ENCODE data around the gene DEF6.

DNA sequence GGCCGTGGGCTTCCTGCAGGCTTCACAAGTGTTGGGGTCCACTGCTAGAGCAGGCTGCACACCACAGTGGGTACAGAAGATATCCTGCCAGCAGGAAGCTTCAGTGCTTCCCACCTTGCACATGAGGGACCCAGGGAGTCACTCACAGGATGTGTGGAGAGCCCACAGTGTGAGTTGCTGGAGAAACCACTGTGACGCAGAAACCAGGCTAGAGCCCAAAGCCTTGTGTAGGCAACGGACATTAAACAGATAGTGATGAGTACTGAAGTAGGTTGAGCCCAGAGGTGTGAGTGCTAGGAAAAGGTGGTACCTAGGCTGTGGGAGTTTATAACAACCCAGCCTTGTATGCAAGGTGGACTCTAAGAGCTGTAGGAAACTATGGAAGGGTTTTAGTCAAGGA, 18.9 kb upstream of the DEF6 start:
- TF ChIP-seq, protein P1, sequence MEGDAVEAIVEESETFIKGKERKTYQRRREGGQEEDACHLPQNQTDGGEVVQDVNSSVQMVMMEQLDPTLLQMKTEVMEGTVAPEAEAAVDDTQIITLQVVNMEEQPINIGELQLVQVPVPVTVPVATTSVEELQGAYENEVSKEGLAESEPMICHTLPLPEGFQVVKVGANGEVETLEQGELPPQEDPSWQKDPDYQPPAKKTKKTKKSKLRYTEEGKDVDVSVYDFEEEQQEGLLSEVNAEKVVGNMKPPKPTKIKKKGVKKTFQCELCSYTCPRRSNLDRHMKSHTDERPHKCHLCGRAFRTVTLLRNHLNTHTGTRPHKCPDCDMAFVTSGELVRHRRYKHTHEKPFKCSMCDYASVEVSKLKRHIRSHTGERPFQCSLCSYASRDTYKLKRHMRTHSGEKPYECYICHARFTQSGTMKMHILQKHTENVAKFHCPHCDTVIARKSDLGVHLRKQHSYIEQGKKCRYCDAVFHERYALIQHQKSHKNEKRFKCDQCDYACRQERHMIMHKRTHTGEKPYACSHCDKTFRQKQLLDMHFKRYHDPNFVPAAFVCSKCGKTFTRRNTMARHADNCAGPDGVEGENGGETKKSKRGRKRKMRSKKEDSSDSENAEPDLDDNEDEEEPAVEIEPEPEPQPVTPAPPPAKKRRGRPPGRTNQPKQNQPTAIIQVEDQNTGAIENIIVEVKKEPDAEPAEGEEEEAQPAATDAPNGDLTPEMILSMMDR (IDR thresholded peaks at IDR 0.05), result no peak
- no peak for TF ChIP-seq EP300 (IDR thresholded peaks at IDR 0.05)
- TF ChIP-seq POLR2A (IDR thresholded peaks at IDR 0.05), result no peak
- TF ChIP-seq POLR2AphosphoS5 (IDR thresholded peaks at IDR 0.05), result no peak
